ENCODE results near the gene GRIK2. TPM values are rescaled to one million over a fixed set of nuclear protein-coding genes. Genes with fewer than 3 reads are reported as not detected.

GRIK2 gene
- total and polyA plus RNA-seq, 2 of the 4 experiments (the other 2 are of a cell fraction) = 8.2 to 15.2 TPM

DNA sequence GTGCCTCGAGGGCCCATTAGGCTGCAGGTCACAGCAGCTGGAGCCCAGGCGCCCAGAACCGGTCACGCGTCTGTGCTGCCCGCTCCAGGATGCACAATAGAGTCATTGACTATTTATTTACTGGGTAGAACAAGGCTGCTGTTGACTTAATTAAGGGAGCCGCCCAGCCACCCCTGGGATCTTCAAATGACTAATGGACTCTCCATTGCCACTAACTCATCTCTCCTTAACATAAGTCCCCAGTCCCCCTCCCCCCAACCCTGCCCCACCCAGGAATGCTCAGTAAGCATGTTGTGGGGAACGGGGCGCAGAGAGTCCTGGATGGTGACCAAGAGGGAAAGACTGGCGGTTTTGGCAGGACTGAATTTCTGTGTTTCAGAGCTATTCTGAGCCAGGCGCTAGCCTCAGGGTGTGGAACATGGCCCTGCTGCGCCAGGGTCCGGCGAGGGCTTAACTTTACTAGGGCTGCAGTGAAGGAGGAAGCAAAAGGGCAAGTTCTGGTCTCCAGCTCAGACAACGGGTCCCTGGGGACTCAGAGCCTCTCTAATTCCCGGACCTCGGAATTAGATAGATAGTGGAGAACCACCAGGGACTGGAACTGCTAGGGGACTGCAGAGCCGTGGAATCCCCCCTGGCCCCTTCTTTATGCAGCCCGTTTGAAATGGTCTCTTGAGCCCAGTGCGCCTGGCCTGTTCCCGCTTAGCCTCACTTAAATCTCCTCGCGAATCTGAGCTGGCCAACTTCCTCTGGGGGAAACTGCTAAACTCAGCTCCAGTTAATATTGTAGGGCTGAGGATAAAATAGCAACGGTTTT, 1.5 kb upstream of the GRIK2 start:
- H2BK15ac ChIP-seq (ENCODE audit: low read depth, low read length) = no peak overlapping the region
- no peak overlapping the region for H3K4ac ChIP-seq (ENCODE audit: low read depth, low read length)
- no TSS peak for BruUV-seq (replicated peaks)
- H3K18ac ChIP-seq (ENCODE audit: low read depth, low read length) = no peak overlapping the region
- H2AFZ ChIP-seq (replicated peaks; ENCODE audit: low read length, poor library complexity) = peak overlapping the region; percentile 95
- peak overlapping the region; percentile 99 for H3K4me2 ChIP-seq (ENCODE audit: low read depth, low read length)
- peaks cover 1% of the 10 kb centered on the region; the same call in 1 of the 2 replicates for H3K27me3 ChIP-seq (ENCODE audit: control insufficient read depth, insufficient read depth, low read length)
- ATAC-seq (ENCODE audit: low read depth) (no peak), DNase-seq (no peak)
- no peaks in the 10 kb centered on the region for H3K9me3 ChIP-seq (ENCODE audit: control insufficient read depth, insufficient read depth, low read length)
- intact Hi-C loops (cut with micrococcal nuclease) (loop anchor here (10.0 kb wide), 3 partner anchors 617 to 1287 kb away; no protein-coding TSS in a partner anchor), dilution Hi-C loops (cut with HindIII; ENCODE audit: low sequenced_read_pairs, unreplicated experiment) (no loop called here), in situ Hi-C loops (cut with MboI; ENCODE audit: low sequenced_read_pairs) (no loop called here)
- no peak overlapping the region for H3K27ac ChIP-seq (ENCODE audit: insufficient read depth, low read length)
- no peak overlapping the region for H3K14ac ChIP-seq (replicated peaks; ENCODE audit: low read depth, low read length)
- no peaks in the 10 kb centered on the region for H3K9me1 ChIP-seq (ENCODE audit: insufficient read depth, low read length)
- no peak overlapping the region for H2BK5ac ChIP-seq (ENCODE audit: low read depth, low read length, poor library complexity, severe bottlenecking)
- no peak for TF ChIP-seq CTCF (conservative IDR thresholded peaks at IDR 0.05; ENCODE audit: low read depth, low read length)
- ChIA-PET POLR2A (ENCODE audit: unreplicated experiment) (no interaction called here), CTCF (no interaction called here)
- H3K4me3 ChIP-seq (ENCODE audit: insufficient read depth, low read depth, low read length) = peak overlapping the region; percentile 49; the same call in 1 of the 2 replicates
- WGBS, 2 experiments (ENCODE audit: extremely low coverage in 2 of 2, insufficient read length in 1 of 2) = 5% methylated on average over 4 of the region's 24 CpGs; no CpG with 5 or more reads in 1 of the 2 experiments
- peaks cover 1% of the 10 kb centered on the region; the same call in 1 of the 2 replicates for H3K4me1 ChIP-seq (ENCODE audit: control insufficient read depth, insufficient read depth, low read length)
- H3K36me3 ChIP-seq (ENCODE audit: control insufficient read depth, insufficient read depth, low read length) = no peaks in the 10 kb centered on the region
- H2BK20ac ChIP-seq (ENCODE audit: low read depth, low read length) = no peak overlapping the region
- H3K9ac ChIP-seq (ENCODE audit: low read depth, low read length) = no peak overlapping the region
- H2BK120ac ChIP-seq (ENCODE audit: low read depth, low read length) = peak overlapping the region; percentile 65; the same call in 1 of the 2 replicates
- no peak overlapping the region for H2AK9ac ChIP-seq (replicated peaks; ENCODE audit: low read depth, low read length, poor library complexity)
- H3K56ac ChIP-seq (ENCODE audit: extremely low read depth, insufficient read depth, low read length) = no peak overlapping the region; the same call in 1 of the 2 replicates
- H2AK5ac ChIP-seq (ENCODE audit: low read depth, low read length) = no peak overlapping the region
- H4K5ac ChIP-seq (ENCODE audit: low read depth, low read length) = no peak overlapping the region
- peak overlapping the region; percentile 54; the same call in 1 of the 2 replicates for H3K23ac ChIP-seq (ENCODE audit: low read depth, low read length)
- H4K20me1 ChIP-seq (ENCODE audit: insufficient read depth, low read length) = no peaks in the 10 kb centered on the region
- H4K8ac ChIP-seq (ENCODE audit: low read depth in 2 of 2, low read length in 2 of 2) = peak overlapping the region in 1 of 2 experiments; percentile 36; a peak in 1 of 4 replicates
- peaks cover 0 to 5% of the 10 kb centered on the region in 2 experiments; a peak in 1 of 4 replicates for H3K79me1 ChIP-seq (ENCODE audit: low read depth in 1 of 2, low read length in 2 of 2)
- H4K91ac ChIP-seq (ENCODE audit: insufficient read depth, low read depth, low read length) = no peak overlapping the region

Data from IMR-90 (cell line).